HG02884 (cell line): ENCODE results near the gene AMZ1.

Source experiments
- ATAC-seq: cut with Tn5 transposase; IDR thresholded peaks from one replicate; pipeline ENCODE4 v1.9.1; 2021; ENCODE audit warnings: mild to moderate bottlenecking, moderate library complexity; ENCODE audit not compliant: unreplicated experiment

AMZ1 gene, protein sequence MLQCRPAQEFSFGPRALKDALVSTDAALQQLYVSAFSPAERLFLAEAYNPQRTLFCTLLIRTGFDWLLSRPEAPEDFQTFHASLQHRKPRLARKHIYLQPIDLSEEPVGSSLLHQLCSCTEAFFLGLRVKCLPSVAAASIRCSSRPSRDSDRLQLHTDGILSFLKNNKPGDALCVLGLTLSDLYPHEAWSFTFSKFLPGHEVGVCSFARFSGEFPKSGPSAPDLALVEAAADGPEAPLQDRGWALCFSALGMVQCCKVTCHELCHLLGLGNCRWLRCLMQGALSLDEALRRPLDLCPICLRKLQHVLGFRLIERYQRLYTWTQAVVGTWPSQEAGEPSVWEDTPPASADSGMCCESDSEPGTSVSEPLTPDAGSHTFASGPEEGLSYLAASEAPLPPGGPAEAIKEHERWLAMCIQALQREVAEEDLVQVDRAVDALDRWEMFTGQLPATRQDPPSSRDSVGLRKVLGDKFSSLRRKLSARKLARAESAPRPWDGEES

DNA sequence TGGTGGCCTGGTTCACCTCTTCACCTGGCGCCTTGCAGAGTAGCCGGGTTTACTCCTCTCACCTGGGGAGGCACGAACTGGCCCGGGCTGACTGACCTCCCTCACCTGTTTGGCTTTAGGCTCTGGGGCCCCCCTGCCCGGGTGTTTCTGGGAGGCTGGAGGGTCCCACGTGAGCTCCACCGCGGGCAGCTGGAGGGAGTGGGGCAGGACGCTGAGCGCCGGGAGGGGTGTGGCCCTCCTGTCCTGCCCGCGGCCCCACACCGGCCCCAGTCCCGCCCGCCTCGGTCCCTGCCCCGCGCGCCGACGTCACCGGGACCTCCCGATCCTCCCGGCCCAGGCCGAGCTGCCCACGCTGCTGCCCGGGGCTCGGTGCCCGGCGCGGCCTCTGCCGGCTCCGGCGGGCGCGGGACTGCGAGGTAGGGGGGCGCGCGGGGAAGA, at the start of gene AMZ1:
Gene AMZ1, plus strand, starts transcription at position 322 of the 438 bp plus-strand sequence. CDS start 12,250 bp downstream, outside the sequence.
- no peak for ATAC-seq

DNA sequence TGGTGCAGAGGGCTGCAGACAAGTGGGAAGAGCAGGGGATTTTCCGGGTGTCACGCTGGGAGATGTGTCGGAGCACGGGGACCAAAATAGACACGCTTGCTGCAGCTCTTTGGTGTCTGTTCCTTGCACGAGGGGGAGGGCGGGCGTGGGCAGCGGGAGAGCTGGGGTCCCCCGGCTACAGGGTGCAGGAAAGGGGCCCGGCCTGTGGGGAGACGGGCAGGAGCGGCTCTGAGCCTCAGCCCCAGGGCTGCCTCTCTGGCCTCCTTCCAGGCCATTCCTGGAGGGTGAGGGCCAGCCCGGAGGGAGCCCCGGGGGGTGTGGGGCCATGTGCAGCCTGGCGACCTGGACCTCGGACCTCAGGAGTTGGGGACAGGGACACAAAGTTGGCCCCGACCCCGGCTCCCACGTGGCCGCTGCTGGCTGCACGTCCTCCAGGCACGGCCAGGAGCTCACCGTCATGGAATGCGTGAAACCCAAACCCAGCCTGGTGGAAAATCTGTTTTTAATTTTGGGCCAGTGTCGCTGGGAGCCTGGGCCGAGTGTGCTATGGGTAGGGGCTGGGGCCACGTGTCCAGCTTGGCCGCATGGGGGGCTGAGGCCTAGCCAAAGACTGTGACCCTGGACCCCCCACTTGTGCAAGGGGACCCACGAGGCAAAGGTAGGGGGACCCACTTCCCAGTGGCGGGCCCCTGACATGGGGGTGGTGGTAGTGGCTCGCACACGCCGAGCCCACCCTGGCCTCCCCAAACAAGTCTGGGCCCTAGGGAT, 49.6 kb upstream of the AMZ1 start:
- no peak for ATAC-seq

DNA sequence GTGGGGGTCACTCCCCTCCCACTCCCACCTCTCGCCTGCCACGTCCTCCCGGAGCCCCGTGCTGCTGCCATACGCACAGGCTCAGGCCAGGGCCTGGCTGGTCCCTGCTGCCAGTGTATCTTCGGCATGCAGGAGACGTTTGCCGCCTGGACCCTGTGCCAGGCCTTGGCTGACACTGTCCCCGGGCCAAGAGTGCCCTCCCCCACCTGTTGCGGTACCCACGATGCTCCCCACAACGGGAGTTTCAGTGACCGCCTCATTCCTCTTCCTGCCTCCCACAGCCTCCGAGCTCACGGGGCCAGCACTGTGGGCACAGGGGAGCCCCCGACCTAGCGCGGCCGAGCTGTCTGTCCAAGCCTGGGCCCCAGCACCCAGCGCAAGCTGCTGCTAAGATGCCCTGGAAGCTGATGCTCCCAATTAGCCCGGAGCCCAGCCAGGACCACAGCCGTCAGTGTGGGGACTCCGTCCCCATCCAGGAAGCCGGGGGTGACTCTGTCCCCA, 48.8 kb upstream of the AMZ1 start:
- ATAC-seq = no peak

DNA sequence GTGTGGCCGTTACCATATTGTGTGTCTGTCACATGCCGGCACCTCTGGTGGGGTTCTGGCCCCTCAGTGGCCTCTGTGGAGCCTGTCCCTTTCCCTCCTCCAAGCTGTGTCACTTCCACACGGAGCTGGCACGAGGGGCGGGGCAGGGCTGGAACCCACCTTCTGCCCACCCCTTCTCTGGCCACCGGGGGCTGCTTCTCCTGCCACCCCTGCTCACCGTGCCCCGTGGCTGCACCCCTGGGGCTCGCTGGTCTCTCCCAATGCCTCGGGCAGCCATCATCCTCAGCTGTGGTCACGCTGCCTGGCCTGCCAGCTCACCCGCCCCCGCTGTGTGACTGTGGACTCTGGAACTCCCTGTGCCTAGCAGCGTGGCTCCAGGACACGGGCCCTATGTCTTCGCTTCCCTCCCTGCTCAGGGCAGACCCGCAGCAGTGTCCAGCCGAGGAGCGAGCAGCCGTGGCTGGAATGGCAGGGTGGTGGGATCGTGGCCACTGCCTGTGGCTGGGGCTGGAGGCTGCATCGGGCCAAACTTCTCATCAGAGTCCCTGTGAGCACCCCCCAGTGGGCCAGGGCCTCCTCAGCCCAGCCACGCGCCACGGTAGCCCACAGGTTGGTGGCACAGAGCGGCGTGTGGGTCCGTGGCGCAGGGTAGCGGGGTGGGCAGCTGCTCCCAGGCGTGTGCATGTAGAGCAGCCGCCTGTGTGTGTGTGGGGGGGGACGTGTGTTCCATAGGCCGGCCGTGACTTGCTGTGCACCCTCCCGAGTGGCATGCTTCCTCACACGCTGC, 48.1 kb upstream of the AMZ1 start:
- ATAC-seq = no peak

DNA sequence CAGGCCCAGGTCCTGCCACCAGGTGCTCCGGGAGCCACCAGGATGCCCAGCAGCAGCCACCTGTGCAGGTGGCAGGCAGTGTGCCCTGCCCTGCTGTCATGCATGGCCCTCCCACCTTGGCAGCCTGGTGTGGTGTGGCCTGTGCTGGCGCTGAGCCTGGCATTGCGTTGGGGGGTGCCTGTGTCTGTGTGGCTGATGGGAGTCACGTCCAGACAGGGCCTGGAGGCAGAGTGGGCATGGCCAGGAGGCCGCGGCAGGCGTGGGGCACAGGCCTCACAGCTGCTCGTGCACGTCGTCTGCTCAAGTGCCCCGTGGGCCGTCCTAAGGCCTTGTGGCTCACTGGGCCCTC, 47.5 kb upstream of the AMZ1 start:
- no peak for ATAC-seq

DNA sequence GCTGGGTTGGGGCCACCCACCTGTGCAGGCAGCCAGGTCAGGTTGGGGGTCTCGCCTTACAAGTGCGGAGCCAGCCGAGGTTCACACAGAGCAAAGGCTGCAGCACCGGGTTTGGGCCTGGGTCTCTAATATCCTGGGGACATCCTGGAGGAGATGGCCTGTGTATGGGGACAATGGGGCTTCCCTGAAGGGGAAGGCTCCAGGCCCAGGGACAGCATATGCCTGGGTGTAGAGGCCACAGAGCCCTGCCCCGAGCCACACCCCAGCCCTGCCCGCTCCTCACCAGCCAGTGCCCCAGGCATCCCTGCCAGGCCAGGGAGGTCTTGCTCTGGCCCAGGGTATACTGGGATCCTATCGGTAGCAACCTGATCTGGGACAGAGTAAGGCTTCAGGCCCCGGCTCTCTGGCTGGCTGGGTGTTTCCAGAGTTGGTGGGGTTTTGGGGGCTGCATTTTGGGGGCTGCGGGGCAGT, 47.1 kb upstream of the AMZ1 start:
- no peak for ATAC-seq

DNA sequence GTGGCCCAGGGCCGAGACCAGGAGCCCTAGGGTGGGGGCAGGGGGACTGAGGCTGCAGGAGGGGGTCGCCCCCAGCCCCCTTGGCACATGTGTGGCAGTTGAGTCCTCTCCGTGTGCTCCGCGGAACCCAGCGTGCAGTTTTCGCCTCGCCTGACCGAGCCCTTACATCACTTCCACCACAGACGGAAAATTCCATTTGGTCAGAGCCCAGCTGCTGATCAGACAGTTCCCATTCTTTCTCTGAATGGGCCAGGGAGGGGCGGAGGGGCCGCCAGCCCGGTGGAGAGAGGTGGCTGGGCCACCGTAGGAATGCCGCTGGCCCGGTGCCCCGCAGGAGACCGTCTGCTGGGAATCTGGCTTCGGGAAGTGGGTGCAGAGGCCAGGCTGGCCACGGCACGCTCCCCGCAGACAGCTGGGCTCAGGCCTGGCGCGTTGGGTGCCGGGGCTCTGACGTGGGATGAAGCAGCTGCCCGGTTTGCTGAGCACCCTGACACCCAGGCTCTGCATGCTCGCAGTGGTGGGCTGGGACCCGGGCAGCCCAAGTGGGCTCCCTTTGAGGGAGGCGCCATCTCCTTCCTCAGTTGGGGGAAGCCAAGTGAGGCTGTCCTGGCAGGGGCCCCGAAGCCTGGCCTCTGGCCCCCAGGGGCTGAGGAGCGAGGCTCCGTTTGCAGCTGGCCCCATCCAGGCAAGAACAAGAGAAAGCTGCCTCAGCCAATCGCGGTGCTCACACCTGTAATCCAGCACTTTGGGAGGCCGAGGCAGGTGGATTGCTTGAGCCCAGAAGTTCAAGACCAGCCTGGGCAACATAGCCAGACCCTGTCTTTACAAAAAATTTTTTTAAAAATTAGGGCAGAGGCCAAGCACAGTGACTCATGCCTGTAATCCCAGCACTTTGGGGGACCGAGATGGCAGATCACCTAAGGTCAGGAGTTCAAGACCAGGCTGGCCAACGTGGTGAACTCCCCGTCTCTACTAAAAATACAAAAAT, 46.3 kb upstream of the AMZ1 start:
- peak; percentile 46 for ATAC-seq

DNA sequence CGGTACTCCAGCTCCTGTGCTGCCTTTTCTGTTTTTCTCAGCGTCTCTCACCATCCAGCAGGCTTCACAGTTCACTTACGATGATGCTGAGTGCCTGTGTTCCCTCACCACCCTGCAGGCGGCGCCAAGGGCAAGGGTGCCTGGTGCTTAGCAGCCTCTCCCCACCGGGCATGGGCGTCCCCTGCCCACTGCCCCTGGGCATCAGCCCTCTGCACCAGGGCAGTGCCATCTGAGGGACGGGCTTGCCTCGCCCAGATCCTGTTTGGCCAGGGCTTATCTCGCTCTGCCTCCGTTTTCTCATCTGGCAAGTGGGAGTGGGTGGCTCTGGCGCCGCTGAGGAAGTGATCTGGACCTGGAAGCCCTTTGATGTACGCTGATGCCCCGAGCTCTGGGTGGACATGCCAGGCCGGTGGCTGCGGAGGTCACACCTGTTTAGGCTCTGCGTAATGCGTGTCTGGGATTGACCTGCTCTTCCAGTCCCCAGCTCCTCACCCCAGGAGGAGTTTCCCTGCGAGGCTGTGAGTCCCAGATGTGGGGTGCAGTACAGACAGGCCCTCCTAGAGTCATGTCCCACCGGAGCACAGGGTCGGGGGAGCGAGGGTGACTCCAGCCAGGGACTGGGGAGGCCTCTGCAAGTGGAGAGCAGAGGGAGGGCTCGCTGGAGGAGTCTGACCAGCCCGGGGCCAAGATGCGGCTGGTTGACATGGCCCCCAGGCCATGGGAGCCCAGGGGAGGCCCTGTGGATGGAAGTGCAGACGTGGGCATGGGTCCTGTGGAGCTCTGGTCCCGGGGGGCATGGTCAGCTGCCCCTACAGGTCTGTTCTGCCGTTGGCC, 44.4 kb upstream of the AMZ1 start:
- ATAC-seq = no peak

DNA sequence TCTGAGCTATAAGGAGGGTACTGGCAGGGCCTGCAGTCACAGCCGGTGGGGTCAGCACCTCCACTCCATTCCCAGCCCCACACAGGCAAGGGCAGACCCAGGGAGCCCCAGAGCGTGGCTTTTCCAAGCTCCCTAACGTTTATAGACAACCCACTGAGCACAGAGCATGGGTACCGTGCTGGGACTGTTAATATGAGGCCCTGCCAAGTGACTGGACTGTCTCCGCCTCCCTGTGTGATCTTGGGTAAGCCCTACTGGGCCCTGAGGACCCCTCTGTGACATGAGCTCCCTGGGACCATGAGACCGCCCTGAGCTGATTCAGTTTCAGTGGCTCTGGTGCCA, 43.8 kb upstream of the AMZ1 start:
- no peak for ATAC-seq

DNA sequence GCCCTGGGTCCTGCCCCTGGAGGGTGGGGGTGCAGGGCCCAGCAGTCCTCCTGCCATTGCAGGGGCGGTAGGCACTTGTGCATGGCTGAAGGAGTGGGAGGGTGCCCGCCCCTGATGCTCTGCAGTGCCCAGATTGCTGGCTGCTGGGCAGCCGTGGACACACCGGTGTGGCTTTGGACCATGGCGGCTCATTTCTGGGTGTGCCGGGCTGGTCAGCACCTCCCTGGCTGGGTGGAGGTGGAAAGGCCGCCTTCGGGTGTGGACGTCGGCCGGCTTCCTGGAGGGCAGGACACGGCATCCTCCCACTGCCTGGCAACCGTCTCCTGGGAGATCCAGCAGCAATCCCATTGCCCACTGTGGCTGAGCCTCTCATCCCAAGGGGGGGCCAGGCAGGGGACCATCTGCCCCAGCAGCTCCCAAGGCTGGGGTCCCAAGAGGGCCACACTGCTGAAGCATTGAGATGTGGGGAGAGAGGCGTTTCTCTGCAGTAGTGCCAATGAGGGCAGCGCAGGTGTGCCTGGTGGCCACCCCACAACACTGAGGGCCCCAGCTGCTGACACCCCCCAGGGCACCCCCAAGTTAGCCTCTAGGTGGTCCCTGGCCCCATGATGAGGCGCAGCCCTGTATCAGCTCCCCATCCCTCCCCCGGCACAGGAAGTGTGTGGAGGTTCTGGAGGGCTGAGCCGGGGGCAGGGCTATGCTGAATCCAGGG, 43.3 kb upstream of the AMZ1 start:
- peak; percentile 25 for ATAC-seq

DNA sequence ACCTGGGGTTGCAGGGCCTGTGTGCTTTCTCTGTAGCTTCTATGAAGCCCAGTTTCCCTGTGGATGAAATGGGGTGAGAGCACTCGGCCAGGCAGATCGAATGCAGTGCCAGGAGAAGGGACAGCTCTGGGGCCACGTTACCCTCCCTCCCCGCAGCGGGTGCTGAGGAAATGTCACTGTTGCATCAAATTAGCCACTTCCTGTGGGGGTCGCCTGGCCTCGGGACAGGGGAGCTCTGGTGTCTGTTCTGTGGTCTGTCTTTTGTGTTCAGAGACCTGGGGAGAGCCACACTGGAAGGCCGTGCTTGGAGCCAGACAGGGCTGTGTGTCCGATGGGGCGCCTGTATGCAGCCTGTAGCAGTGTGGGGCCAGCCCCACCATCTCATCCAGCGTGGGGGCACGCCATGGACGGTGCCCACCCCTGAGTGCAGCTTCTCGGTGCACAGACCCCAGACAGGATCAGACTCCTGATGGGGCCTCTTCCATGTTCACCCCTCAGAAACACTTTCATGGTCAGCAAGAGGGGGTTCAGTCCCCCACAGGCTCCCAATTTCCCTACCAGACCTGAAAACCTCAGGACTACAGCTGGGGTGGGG, 42.6 kb upstream of the AMZ1 start:
- ATAC-seq = peak; percentile 49

DNA sequence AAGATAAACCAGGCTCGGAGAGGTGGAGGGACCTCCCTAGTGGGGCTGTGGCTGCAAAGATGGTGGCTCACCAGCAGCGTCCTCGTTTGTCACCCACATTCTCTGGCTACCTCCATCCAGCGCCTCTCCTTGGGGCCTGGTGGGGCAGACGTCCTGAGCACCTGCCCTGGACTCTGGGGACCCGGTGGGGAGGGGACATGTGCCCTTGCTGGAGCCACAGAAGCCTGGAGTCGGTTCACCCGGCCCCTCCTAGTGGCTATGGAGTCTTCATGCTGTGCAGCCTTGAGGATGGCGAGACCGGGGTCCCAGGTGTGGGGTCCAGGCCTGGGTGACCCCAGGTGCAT, 41.7 kb upstream of the AMZ1 start:
- no peak for ATAC-seq

DNA sequence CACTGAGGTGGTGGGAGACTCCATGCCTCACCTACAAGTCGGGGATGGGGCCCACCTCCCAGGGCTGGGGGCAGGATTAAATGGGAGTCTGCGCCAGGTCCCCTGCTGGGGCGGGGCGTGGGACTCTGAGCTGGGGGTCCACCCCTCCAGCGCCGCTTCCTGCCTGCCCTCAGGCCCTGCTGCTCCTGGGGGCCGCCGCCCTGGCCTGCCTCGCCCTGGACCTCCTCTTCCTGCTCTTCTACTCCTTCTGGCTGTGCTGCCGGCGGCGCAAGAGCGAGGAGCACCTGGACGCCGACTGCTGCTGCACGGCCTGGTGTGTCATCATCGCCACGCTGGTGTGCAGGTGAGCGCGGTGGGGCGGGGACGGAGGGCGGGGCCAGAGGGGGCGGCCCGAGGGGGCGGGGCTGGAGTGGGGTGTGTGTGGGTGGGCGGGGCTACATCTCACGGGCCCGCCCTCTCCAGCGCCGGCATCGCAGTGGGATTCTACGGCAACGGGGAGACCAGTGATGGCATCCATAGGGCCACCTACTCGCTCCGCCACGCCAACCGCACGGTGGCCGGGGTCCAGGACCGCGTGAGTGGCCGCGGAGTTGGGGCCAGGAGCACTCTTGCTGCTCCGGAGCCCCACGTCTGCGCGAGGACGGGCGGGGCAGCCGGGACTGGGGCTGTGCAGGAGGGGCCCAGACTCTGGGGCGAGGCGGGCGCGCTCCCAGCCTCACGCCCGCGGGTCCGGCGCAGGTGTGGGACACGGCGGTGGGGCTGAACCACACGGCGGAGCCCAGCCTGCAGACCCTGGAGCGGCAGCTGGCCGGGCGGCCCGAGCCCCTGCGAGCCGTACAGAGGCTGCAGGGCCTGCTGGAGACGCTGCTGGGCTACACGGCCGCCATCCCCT, 41.1 kb upstream of the AMZ1 start:
- no peak for ATAC-seq

DNA sequence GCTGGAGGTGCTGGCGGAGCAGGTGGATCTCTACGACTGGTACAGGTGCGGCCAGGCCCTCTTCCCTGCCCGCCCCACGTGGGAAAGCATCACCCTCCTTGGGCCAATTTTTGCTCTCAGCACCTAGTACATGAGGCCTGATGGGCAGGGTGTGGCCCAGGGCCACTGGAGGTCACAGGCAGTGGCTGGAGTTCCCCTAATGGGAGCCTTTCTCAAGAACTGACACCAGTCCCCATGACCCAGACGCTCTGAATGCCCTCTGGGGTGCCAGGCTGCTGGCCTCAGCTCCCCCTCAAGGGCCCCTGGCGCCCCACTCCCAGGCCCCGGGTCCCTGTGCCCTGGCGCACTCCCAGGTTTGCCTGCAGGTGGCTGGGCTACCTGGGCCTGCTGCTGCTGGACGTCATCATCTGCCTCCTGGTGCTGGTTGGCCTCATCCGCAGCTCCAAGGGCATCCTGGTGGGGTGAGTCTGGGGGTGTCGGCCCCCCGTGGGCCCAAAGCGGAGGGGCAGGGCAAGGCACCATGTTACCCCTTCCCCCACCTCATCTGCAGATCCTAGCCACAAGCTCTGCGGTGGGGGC, 40.3 kb upstream of the AMZ1 start:
- ATAC-seq = no peak

DNA sequence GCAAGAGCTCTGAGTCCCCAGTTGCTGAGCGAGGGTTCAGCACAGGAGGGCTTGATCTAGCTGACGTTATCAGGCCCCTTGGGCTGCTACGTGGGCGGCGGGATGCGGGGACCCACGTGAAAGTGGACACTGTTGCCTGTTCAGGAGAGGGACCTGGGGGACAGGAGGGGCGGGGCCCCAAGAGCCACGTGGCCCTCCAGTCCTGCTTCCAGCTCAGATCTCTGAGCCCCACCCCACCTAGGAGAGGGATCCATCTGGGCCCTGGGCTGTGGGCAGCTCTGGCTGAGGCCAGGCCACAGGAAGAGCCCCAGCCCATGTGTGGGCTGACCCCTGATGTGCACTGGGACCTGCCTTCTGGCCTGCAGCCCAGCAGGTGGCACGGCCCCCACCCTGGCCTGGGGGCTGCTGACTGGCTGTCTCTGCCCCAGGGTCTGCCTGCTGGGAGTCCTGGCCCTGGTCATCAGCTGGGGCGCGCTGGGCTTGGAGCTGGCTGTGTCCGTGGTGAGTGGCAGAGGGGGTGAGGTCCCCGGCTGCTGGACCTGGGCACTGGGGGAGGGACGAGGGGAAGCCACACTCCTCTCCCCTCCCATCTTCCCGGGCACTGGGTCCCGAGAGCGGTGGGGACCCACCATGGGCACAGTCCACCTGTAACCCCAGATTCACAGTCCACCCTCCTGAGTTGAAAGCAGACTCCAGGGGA, 38.7 kb upstream of the AMZ1 start:
- no peak for ATAC-seq

DNA sequence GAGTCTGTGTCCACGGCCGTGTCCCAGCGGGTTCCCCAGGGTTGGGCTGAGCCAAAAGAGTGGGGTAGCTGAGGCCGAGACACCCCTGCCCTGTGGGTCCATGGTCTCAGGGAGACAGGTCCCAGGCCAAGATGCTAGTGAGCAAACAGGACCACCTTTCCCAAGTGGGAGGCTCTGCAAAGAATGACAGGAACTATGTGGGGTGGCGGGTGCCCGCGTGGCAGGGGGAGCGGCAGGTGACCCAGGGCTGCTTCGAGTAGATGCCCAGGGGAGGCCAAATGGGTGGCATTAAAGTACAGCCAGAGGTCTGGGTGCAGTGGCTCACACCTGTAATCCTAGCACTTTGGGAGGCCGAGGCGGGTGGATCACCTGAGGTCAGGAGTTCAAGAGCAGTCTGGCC, 38.0 kb upstream of the AMZ1 start:
- ATAC-seq = no peak
